ENCODE data around the gene WASF2.

DNA sequence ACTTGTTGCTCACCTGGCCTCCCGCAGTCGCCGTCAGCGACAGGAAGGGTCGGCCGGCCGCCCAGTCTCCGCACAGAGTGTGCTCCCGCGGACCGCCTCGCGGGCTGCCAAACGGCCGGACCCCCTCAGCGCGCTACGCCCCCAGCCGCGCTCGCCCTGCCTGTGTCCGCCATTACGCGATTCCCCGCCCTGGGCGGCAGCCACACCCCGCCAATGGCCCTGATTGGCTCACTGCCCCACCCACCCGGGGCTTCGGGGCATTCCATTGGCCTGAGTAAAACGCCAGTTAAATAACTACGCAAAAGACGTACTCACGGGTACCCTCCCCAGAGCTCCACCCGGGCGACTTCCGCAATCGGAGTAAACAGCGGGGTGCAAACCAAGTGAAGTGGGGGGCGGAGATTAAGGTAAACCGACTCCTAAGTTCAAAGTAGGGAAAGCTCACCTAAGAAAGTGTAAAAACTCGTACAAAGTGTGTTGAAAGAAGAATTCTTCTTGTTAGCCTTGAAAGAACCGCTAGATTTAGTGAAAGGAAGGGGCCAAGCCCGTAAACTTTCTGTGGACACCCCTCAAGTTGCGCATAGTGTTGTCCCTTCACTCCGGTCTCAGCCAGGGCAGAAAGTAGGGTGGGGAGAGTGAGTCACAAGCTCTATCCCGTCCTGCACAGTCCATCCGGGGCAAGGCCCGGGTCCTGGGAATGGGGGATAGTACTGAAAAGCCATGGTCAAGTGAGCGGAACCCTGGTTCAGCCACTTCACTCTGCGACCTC is at the start of gene WASF2:
- TF ChIP-seq, protein P1, sequence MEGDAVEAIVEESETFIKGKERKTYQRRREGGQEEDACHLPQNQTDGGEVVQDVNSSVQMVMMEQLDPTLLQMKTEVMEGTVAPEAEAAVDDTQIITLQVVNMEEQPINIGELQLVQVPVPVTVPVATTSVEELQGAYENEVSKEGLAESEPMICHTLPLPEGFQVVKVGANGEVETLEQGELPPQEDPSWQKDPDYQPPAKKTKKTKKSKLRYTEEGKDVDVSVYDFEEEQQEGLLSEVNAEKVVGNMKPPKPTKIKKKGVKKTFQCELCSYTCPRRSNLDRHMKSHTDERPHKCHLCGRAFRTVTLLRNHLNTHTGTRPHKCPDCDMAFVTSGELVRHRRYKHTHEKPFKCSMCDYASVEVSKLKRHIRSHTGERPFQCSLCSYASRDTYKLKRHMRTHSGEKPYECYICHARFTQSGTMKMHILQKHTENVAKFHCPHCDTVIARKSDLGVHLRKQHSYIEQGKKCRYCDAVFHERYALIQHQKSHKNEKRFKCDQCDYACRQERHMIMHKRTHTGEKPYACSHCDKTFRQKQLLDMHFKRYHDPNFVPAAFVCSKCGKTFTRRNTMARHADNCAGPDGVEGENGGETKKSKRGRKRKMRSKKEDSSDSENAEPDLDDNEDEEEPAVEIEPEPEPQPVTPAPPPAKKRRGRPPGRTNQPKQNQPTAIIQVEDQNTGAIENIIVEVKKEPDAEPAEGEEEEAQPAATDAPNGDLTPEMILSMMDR (conservative IDR thresholded peaks at IDR 0.05; ENCODE audit: low read depth, low read length), result no peak
- no peak for TF ChIP-seq EZH2 (IDR thresholded peaks at IDR 0.05; ENCODE audit: low read length, unreplicated experiment)

Data from PC-3 (cell line).